Ovary (tissue), 9 donors: ENCODE data around the gene MBNL2. TPM values are rescaled to one million over a fixed set of nuclear protein-coding genes. Genes with fewer than 3 reads are reported as not detected.

Experiments used
- DNase-seq, 5 donors: peaks; one replicate each; pipeline ENCODE4 v3.0.0-alpha.2; 2019 to 2020
- H3K27ac ChIP-seq, 2 donors: fragments of 200-600 bp; one replicate each; pipeline versions ENCODE4 v1.5.1 to v1.8.0; 2019 to 2022
- H3K27me3 ChIP-seq: fragments of 200-600 bp; one replicate; pipeline ENCODE4 v1.8.0; 2022
- H3K36me3 ChIP-seq: fragments of 200-600 bp; sonication (generic); one replicate; pipeline ENCODE4 v1.5.1; 2019
- H3K4me1 ChIP-seq: one replicate; pipeline ENCODE4 v1.8.1; 2013; ENCODE audit warnings: mild to moderate bottlenecking, moderate library complexity; ENCODE audit not compliant: insufficient read depth
- H3K4me3 ChIP-seq: fragments of 200-600 bp; sonication (generic); one replicate; pipeline ENCODE4 v1.5.1; 2017
- H3K9me3 ChIP-seq, 2 donors: fragments of 200-600 bp in 1 of 2; sonication (generic) in 1 of 2; one replicate each; pipeline versions ENCODE4 v1.5.1 to v1.8.1; 2013 to 2019; ENCODE audit warnings: mild to moderate bottlenecking in 1 of 2, moderate library complexity in 1 of 2
- EP300 ChIP-seq: sonication (generic); formaldehyde crosslinking; IDR thresholded peaks from one replicate; pipeline ENCODE4 v1.6.1; 2017; ENCODE audit warnings: antibody characterized with exemption
- POLR2A ChIP-seq: fragments of 450-650 bp; IDR thresholded peaks from one replicate; pipeline ENCODE4 v1.6.1; 2017; ENCODE audit warnings: antibody characterized with exemption, mild to moderate bottlenecking, moderate library complexity
- WGBS, 3 donors: extraction: QIAGEN DNeasy Blood & Tissue Kit in 1 of 3; methylation state at CpG; one replicate each; pipeline versions ENCODE4 v1.1.5 to v1.1.7; 2013 to 2017; 5-methylcytosine and 5-hydroxymethylcytosine counted together
- intact Hi-C, 4 donors: fragments of 100-400 bp; cut with DNase I; formaldehyde crosslinking; loops; one replicate each; pipeline versions ENCODE4 v1.11.0 to v1.15.1; 2022 to 2023
- polyA plus RNA-seq, 2 donors: library from polyadenylated mRNA; stranded (reverse); fragments of 200-250 nt in 1 of 2; fragments of 350-450 nt in 1 of 2; fragmentation: Illumina TruSeq in 1 of 2; extraction: RNeasy Lipid Tissue Mini Kit (QIAGEN cat#74804) in 1 of 2; gene quantifications; one replicate each; pipeline ENCODE4 v1.2.3, GENCODE V29; 2013 to 2014
- total RNA-seq, 7 donors: library from RNA; depleted of rRNA in 2 of 7; stranded (reverse); fragments of >200 nt in 2 of 7; fragmentation: NEBNext Ultra II Directional in 3 of 7; extraction: Animal tissue kit (Norgen Biotek cat#: 25700) in 3 of 7; gene quantifications; one replicate each; pipeline versions ENCODE4 v1.1.0 to v1.2.4, GENCODE V29; 2016 to 2023
- TF ChIP-seq, protein P1 (sequence below), 3 donors: fragments of 450-650 bp in 2 of 3; fragments of 200-600 bp in 1 of 3; IDR thresholded peaks; one replicate each; pipeline versions ENCODE4 v1.5.1 to v1.8.0; 2016 to 2022; ENCODE audit warnings: antibody characterized with exemption in 3 of 3, mild to moderate bottlenecking in 1 of 3
- donor health status: DM: no; HTN: no; CAD: no; lungs with moderate emphysema.
- donor health status: DM: no; HTN: no; CAD: no.
- donor health status: Bipolar disorder and iron deficiency.
- donor health status: DM: yes; HTN: yes; CAD: no.
- donor health status: DM: no; HTN: no; CAD: no.
- donor health status: DM: yes; HTN: yes; CAD: no.

MBNL2 gene
- total and polyA plus RNA-seq, 9 donors: 43.7 to 110 (median 92.1) TPM

GRCh38 chr13:97359181-97360057 is 137.3 kb downstream of the MBNL2 start:
- Histone ChIP-seq H3K9me3 (no peaks in the 10 kb centered on the region), H3K36me3 (no peaks in the 10 kb centered on the region), H3K27me3 (no peaks in the 10 kb centered on the region), H3K27ac (no peak overlapping the region), H3K4me1 (peaks cover 2% of the 10 kb centered on the region), H3K4me3 (no peak overlapping the region)
- peak in 4 of 5 donors; percentile 20 to 67 (median 35) for DNase-seq
- TF ChIP-seq POLR2A (no peak), EP300 (no peak)
- TF ChIP-seq, protein P1, sequence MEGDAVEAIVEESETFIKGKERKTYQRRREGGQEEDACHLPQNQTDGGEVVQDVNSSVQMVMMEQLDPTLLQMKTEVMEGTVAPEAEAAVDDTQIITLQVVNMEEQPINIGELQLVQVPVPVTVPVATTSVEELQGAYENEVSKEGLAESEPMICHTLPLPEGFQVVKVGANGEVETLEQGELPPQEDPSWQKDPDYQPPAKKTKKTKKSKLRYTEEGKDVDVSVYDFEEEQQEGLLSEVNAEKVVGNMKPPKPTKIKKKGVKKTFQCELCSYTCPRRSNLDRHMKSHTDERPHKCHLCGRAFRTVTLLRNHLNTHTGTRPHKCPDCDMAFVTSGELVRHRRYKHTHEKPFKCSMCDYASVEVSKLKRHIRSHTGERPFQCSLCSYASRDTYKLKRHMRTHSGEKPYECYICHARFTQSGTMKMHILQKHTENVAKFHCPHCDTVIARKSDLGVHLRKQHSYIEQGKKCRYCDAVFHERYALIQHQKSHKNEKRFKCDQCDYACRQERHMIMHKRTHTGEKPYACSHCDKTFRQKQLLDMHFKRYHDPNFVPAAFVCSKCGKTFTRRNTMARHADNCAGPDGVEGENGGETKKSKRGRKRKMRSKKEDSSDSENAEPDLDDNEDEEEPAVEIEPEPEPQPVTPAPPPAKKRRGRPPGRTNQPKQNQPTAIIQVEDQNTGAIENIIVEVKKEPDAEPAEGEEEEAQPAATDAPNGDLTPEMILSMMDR (IDR thresholded peaks at IDR 0.05): peak; percentile 43 to 85 (median 82)
- intact Hi-C loops: loop anchor here in 2 of 4 donors (5.0 kb wide), 1 partner anchor 247 kb away; no protein-coding TSS in a partner anchor
- 36 to 37% (median 36%) methylated on average over 8 of the region's 8 CpGs for WGBS, 3 donors

- Histone ChIP-seq H3K9me3 (no peaks in the 10 kb centered on the region), H3K27me3 (no peaks in the 10 kb centered on the region), H3K4me3 (no peak overlapping the region), H3K27ac (no peak overlapping the region), H3K36me3 (no peaks in the 10 kb centered on the region), H3K4me1 (no peaks in the 10 kb centered on the region)
- 81 to 85% (median 81%) methylated on average over 4 of the region's 4 CpGs for WGBS, 3 donors
- intact Hi-C loops: loop anchor here in 2 of 4 donors (5.0 kb wide), 1 partner anchor 248 kb away; no protein-coding TSS in a partner anchor
- TF ChIP-seq, protein P1 (IDR thresholded peaks at IDR 0.05): no peak
- no peak for TF ChIP-seq EP300
- no peak for TF ChIP-seq POLR2A
- DNase-seq: no peak
Observed at GRCh38 chr13:97360610-97361009, 138.5 kb downstream of the MBNL2 start.

DNA sequence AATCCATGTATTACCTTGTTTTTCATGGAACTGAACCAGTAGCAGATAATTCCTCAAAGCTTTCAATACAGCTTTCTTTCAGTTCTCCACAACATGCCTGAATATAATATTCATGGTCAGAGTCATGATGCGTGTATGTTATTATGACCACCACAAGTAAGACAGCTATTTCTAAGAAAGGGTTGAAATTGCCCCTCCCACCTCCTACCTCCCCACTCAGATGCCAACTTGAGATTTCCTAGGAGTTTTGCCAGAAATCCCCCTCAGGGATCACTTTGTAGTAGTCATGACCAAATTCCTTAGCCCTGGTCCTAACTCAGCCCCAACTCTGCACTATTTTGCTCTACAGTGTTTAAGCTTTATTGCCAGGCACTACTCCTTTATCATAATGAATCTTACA is 141.9 kb downstream of the MBNL2 start:
- WGBS, 3 donors: 52 to 98% (median 91%) methylated on average over 1 of the region's 1 CpG
- DNase-seq: no peak
- Histone ChIP-seq H3K27ac (no peak overlapping the region), H3K4me1 (no peaks in the 10 kb centered on the region), H3K27me3 (no peaks in the 10 kb centered on the region), H3K4me3 (no peak overlapping the region), H3K9me3 (no peaks in the 10 kb centered on the region), H3K36me3 (no peaks in the 10 kb centered on the region)
- TF ChIP-seq, protein P1 (IDR thresholded peaks at IDR 0.05): no peak
- TF ChIP-seq EP300 (no peak), POLR2A (no peak)
- intact Hi-C loops: loop anchor here in 2 of 4 donors (5.0 kb wide), 1 partner anchor 252 kb away; no protein-coding TSS in a partner anchor

- Histone ChIP-seq H3K4me1 (no peaks in the 10 kb centered on the region), H3K27ac (no peak overlapping the region), H3K4me3 (no peak overlapping the region), H3K27me3 (no peaks in the 10 kb centered on the region), H3K9me3 (no peaks in the 10 kb centered on the region), H3K36me3 (no peaks in the 10 kb centered on the region)
- DNase-seq: no peak
- WGBS, 3 donors: 93 to 96% (median 94%) methylated on average over 4 of the region's 4 CpGs
- TF ChIP-seq, protein P1 (IDR thresholded peaks at IDR 0.05): no peak
- TF ChIP-seq POLR2A (no peak), EP300 (no peak)
- intact Hi-C loops: loop anchor here in 2 of 4 donors (5.0 kb wide), 1 partner anchor 253 kb away; no protein-coding TSS in a partner anchor
Observed at GRCh38 chr13:97364827-97365226, 142.7 kb downstream of the MBNL2 start.
